GM21447 (cell line): ENCODE data around the gene RAB44.
"Not testable (repeated sequence)": the region's sequence is repeated elsewhere in the genome, so short reads cannot be mapped to it uniquely, and the experiment has no call there.

Source experiments
- ATAC-seq: cut with Tn5 transposase; IDR thresholded peaks from one replicate; pipeline ENCODE4 v1.9.1; 2021; ENCODE audit not compliant: unreplicated experiment

RAB44 gene

GRCh38 chr6:36712816-36713215, 15.2 kb downstream of the RAB44 start:
- no peak for ATAC-seq

- no peak for ATAC-seq
Measured at GRCh38 chr6:36713846-36714245, 16.2 kb downstream of the RAB44 start.

GRCh38 chr6:36714511-36714910, 16.9 kb downstream of the RAB44 start:
- ATAC-seq: no peak

- ATAC-seq: no peak
Measured at GRCh38 chr6:36715469-36715868, 17.8 kb downstream of the RAB44 start.

- no peak for ATAC-seq
Measured at GRCh38 chr6:36716476-36717093, 19.0 kb downstream of the RAB44 start.

- no peak for ATAC-seq
Measured at GRCh38 chr6:36717231-36717825, 19.7 kb downstream of the RAB44 start.

- ATAC-seq: no peak
Measured at GRCh38 chr6:36717871-36718540, 20.4 kb downstream of the RAB44 start.

- no peak for ATAC-seq
Measured at GRCh38 chr6:36718560-36718959, 20.9 kb downstream of the RAB44 start.

GRCh38 chr6:36719126-36719525, 21.5 kb downstream of the RAB44 start:
- no peak for ATAC-seq

- no peak for ATAC-seq
Measured at GRCh38 chr6:36720251-36721141, 22.9 kb downstream of the RAB44 start.

GRCh38 chr6:36721369-36722140, 23.9 kb downstream of the RAB44 start:
- no peak for ATAC-seq

- no peak for ATAC-seq
Measured at GRCh38 chr6:36722365-36722764, 24.7 kb downstream of the RAB44 start.

GRCh38 chr6:36722879-36723278, 25.3 kb downstream of the RAB44 start:
- ATAC-seq: no peak

GRCh38 chr6:36723992-36724391, 26.4 kb downstream of the RAB44 start:
- not testable (repeated sequence) for ATAC-seq

GRCh38 chr6:36724514-36725390, 27.1 kb downstream of the RAB44 start:
- no peak for ATAC-seq

- ATAC-seq: no peak
Measured at GRCh38 chr6:36725581-36725980, 28.0 kb downstream of the RAB44 start.

GRCh38 chr6:36727505-36728021, 29.9 kb downstream of the RAB44 start:
- no peak for ATAC-seq

- ATAC-seq: no peak
Measured at GRCh38 chr6:36728289-36729160, 30.9 kb downstream of the RAB44 start.

- ATAC-seq: no peak
Measured at GRCh38 chr6:36729161-36729524, 31.5 kb downstream of the RAB44 start.
